GM20000 (cell line): Measurements from ENCODE around the gene ZIC5.

Experiments
- DNase-seq: peaks from one replicate; pipeline ENCODE4 v3.0.0; 2012; ENCODE audit warnings: low spot score
- TF ChIP-seq, protein P1 (sequence below): IDR thresholded peaks from 2 replicates; pipeline ENCODE4 v1.5.1; 2012; ENCODE audit warnings: mild to moderate bottlenecking, control low read depth; ENCODE audit errors: extremely low read depth, missing control alignments

Gene ZIC5

DNA sequence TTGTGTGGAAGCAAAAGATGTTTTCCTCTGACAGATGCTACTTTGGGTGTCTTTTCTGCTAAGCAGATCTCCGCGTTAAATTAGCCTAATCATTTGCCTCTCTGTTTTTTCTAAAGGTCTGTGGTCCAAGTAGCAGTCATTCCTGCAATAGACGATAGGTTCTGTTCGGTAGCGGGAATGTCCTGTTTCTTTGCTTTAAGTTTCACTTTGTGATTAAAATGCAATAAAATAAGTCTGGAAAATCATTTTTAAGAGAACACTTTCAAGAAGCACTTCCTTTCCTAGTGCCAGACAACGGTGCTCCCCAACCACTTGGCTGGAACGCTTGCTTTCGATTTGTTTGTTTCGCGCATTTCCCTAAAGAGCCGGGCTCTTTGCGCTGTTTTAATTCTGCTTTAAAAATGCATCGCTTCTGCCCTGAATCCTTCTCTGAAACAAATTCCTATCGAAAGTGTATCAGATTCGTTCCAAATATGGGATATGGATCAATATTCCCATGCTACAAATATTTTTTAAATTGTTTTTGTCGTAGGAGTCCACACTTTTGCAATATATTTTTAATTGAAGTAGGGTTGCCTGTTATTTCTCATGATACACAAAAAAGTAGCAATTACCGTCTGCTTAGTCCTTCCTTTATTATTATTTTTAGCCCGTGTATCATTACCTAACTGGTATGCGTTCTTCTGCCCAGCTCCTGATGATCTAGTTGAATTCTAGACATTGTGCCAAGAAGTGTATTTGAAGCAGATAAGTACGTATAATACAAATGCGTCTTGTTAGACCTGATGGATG lies 24.2 kb upstream of the ZIC5 start:
- TF ChIP-seq, protein P1, sequence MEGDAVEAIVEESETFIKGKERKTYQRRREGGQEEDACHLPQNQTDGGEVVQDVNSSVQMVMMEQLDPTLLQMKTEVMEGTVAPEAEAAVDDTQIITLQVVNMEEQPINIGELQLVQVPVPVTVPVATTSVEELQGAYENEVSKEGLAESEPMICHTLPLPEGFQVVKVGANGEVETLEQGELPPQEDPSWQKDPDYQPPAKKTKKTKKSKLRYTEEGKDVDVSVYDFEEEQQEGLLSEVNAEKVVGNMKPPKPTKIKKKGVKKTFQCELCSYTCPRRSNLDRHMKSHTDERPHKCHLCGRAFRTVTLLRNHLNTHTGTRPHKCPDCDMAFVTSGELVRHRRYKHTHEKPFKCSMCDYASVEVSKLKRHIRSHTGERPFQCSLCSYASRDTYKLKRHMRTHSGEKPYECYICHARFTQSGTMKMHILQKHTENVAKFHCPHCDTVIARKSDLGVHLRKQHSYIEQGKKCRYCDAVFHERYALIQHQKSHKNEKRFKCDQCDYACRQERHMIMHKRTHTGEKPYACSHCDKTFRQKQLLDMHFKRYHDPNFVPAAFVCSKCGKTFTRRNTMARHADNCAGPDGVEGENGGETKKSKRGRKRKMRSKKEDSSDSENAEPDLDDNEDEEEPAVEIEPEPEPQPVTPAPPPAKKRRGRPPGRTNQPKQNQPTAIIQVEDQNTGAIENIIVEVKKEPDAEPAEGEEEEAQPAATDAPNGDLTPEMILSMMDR, result no peak
- peak; percentile 22 for DNase-seq

DNA sequence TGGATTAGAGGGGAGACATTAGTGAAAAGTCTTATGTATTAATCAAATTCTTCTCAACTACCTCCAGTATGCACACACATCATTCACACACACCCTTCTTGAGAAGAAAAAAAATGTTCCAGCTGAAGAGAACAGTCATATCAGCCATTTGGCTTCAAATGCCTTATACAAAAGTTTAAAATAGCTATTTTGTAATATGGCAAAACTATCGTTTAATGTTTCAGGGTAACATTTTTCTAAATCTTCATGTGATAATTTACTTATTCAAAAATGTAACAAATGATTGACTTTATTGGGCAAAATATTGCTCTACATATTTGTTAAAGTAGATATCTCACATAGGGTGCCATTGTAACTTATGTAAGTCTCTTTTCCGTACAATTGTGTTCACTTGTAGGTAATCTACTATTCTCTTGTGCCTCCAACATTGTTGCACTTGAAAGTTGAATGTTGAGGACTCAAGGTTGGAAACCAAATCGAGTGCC lies 23.6 kb upstream of the ZIC5 start:
- TF ChIP-seq, protein P1, result no peak
- DNase-seq, result no peak

DNA sequence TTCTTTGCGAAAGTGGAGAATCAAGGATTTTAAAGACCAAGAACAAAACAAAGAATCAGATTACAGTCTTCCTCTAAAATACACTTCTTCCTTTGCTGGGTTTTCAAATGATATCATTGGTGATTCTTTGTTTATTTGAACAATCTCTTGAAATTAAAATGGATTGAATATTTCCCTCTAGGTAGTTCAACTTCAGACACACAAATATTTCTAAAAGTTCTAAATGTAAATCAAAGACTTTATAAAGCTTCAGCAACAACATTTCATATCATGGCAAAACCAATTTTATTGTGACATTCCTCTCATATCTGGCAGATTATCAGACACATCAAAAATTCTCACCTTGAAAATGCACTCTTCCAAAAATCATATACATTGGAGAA lies 23.1 kb upstream of the ZIC5 start:
- TF ChIP-seq, protein P1, result no peak

DNA sequence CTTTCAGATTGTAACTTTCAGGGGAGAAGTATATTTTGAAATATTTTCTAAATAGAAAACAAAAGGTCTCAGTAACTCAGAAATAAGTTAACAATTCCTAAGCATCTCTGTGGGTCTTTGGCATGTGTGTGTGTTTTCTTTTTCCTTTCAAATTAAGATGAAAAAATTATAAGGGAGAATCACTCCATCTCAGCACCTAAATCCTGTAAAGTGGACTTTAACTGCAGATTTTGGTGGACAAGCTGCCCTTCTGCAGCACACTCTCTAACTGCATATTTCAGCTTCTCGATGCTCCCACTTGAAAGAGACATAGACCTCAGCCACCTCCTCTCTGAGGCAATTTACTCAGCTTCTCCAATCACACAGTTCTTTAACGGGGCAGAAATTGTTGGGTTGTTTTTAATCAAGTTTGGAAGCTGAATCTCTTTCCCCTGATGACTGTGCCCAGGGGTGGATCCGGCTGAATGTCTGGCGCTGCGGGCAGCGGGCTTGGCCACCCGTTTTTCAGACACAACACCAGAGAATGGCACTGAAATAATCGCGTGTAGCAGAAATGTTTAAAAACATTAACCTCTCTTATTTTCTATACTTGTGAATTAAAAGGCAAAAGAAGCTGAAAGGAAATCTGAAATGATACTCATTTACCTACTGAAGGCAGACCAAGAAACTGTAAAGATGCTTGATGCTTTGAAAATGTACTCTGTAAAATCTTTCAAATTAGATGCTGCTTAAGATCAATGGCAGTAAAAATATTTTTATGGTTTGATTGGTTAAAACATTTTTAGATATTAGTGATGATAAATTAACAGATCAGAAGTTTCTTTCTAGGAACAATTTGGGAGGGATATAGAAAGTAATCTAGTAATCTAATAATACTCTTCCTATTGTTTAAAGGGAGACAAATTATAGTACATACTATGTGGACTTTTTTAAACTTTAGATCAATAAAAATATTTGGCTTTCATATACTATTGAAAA lies 22.4 kb upstream of the ZIC5 start:
- no peak for DNase-seq
- TF ChIP-seq, protein P1, result no peak

More for the DNA sequence above, 23.1 kb upstream of the ZIC5 start:
- DNase-seq, result no peak

DNA sequence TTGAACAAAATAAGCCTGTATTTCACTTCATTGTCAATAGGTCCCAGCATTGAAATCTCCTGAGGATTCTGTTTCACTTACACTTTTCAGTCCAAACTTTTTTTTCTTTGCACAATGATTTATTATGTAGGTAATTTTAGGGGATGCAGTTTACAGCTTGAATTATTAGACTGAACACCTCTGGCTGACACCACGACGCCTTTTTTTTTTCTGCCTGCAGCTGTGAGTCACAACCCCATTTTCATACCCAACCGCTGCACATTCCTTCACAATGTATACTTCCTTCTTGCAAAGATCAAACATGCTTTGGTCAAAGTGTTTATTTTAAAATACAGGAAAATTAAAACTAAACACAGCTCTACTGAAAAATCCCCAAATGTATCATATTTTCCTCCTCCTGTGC lies 21.4 kb upstream of the ZIC5 start:
- TF ChIP-seq, protein P1, result no peak
- DNase-seq, result no peak

DNA sequence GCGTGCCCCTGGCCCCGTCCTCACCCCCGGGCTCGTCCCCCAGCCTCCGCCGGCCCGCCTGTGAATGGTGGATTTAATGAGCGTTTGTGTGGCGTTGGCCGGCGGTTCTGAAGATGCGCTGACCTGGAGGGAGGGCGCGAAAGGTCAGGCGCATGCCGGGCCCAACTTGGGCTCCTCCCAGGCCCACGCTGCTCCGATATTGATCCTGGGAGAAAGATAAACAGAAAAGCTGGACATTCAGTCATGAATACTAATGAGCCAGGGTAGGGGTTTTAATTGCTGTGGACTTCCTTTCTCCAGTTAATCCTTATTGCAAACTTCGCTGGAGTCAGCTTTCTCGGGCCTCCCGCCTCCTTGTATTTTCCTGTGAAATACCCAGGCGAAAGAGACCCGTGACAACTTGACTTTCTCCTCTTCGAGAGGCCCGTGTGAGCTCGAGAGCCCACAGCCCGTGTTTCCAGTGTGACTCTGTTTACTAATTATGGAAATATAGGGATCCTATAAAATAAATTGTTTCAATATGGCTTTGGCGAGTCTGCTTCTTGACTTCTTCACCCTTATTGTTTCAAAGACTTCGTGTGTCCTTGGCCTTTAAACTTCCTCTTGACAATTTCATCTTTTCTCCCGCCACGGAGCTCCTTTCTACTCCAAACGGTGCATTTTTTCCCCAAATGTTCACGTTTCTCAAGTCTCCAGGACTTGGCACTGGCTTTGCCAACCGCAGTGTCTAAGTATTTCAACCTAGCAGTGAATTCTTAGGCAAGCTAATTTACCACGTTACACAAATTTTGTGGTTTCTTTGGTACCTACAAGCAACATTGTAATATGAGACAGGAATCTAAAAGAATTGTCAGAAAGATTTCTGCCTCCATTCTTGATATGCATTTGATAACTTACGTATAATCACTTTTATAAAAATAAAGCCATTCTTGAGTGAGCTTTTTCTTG lies 20.5 kb upstream of the ZIC5 start:
- TF ChIP-seq, protein P1, result no peak
- DNase-seq, result no peak
